HG03097 (cell line): ENCODE results near the gene CD53.
"Not testable (repeated sequence)": the region's sequence is repeated elsewhere in the genome, so short reads cannot be mapped to it uniquely, and the experiment has no call there.

Experiments
- ATAC-seq: cut with Tn5 transposase; IDR thresholded peaks from one replicate; pipeline ENCODE4 v1.9.1; 2021; ENCODE audit not compliant: unreplicated experiment, low FRiP score

Gene CD53

DNA sequence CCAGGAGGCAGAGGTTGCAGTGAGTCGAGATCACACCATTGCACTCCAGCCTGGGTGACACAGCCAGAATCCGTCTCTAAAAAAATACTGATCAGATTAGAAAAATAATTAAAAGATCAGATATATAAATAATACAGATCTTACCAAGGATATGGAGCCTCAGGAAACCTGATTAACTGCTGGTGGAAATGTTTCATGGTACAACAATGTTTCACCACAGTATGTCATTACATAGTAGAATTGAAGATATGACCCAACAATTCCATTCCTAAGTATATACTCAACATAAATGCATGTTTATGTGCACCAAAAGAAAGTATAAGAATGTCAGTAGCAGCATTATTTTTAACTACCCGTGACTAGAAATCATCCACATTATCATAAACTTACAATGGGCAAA is 41.7 kb downstream of the CD53 start:
- ATAC-seq = no peak

- no peak for ATAC-seq
Measured at GRCh38 chr1:110915804-110916203, 42.9 kb downstream of the CD53 start.

DNA sequence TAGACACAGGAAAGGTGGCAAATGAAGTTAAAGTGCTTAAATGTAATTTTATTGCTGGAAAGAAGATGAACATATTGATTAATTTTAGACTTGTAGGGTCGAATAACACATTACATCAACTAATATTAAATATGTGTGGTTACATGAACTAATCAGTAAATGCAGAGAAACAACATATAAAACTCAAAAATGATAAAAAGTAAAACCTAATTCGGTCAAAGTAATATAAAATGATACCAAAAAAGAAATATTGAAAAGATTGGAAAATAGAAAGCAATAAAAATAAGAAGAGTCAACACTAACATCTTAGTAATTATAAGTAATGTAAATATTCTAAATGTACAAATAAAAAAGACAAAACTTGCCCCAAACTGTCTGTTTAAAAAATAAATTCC is 43.3 kb downstream of the CD53 start:
- ATAC-seq = no peak

GRCh38 chr1:110916669-110917306 is 43.8 kb downstream of the CD53 start:
- ATAC-seq = no peak

DNA sequence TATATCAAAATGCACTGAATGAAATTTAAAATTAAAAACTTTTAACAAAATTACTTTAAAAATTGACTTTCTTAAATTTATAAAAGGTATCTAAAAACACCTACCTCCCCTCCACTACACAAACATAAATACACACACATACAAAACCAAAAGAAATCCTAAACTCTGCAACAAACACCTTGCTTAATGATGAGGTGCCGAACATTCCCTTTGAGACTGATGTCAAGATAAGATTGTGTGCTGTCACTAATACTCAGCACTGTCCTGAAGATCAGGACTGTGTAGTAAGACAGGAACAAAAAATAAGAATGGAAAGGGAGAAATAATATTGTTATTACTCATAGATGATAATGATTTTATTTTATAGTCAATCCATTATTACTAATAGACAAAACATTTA is 45.1 kb downstream of the CD53 start:
- no peak for ATAC-seq

GRCh38 chr1:110921953-110922352 is 49.0 kb downstream of the CD53 start:
- no peak for ATAC-seq

- ATAC-seq = no peak
Measured at GRCh38 chr1:110927484-110928075, 54.6 kb downstream of the CD53 start.

DNA sequence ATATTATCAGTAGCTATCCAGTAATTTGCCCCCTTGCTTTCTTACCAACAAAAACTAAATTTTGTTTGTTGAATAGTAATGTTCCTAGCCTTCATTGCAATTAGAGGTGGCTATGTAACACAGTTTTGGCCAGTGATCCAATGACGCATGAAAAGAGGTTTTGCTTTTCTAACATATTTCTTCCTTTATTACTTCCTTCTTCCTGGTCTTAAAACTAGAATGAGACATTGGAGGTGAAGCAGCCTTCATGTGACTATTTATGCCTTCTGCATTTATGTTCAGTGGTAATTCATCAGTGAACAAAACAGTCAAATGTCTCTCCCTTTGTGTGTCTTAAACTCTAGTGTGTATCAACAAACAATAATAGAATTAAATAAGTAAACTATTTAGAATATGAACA is 55.2 kb downstream of the CD53 start:
- ATAC-seq = no peak

- ATAC-seq = no peak
Measured at GRCh38 chr1:110928904-110929303, 56.0 kb downstream of the CD53 start.

GRCh38 chr1:110931097-110931496 is 58.1 kb downstream of the CD53 start:
- ATAC-seq = not testable (repeated sequence)

DNA sequence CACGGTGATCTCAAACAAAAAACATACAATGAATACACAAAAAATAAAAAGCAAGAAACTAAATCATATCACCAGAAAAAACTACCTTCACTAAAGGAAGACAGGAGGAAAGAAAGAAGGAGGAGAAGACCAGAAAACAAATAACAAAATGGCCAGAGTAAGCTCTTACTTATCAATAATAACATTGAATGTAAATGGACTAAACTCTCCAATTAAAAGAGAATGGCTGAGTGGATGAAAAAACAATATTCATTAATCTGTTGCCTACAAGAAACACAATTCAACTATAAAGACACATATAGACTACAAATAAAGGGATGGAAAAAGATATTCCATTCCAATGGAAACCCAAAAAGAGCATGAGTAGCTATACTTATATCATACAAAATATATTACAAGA is 63.6 kb downstream of the CD53 start:
- no peak for ATAC-seq

DNA sequence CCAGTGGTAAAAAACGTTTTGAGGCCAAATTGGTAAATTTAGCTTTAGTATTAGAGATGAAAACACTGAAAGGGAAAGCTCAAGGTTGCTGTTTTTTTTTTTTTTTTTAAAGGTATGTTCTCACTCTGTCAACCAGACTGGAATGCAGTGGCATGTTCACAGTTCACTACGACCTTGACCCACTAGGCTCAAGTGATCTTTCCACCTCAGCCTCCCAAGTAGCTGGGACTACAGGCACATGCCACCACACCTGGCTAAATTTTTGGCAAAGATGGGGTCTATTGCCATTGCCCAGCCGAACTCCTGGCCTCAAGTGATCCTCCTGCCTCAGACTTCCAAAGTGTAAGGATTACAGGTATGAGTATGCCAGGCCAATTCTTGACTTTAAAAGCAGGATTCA is 71.9 kb downstream of the CD53 start:
- ATAC-seq = no peak

DNA sequence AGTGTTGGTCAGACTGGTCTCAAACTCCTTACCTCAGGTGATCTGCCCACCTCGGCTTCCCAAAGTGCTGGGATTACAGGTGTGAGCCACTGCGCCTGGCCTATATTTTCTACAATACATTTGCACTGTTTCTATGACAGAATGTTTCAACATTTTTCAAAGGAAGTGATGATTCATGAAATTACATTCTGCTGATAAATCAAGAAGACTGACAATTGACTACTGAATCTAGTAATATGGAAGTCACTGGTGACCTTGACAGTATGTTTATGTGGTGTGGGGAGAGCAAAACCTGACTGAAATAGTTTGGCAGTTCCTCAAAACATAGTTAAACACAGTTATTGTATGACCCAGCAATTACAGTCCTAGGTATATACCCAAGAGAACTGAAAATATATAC is 72.7 kb downstream of the CD53 start:
- ATAC-seq = no peak

- no peak for ATAC-seq
Measured at GRCh38 chr1:110948038-110948810, 75.3 kb downstream of the CD53 start.
